Measurements from ENCODE around the gene DCLK2. TPM values are rescaled to one million over a fixed set of nuclear protein-coding genes. Genes with fewer than 3 reads are reported as not detected.

Gene DCLK2
- total RNA-seq, 2 donors from 2014 or later = 0.20 to 0.42 TPM

DNA sequence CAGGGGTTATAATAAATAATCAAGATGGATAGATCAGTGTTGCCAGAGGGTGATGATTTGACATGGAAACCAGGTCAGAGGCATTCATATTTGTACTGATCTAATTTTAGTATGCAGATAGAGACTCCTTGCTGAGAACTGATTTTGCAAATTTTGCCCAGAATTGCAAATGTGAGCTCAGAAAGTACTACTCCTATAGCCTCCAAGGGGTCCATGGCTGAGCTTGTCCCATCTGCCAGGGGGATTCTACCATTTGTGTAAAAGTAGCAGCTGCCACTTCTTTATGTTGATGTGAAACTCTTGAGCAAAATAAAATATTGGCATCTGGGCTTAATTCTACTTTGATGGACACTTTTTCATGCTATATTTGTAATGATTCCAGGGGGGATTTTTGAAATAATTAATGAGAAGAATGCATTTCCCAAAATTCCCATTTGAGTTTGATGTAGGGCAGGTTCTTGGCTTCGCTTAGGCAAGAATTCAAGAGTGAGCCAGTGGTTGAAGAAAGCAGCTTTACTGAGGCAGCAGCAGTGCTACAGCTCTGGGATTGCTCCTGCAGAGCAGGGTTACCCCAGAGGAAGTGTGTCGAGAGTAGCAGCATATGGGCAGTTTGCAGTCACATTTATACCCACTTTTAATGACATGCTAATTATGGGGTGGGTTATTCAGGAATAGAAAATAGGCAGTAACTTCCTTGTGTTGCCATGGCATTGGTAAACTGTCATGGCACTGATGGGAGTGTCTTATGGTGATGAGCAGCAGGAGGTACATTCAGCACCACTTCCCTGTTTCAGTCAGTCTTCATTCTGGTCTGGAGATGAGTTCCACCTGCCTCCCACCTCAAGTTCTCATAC lies 38.7 kb upstream of the DCLK2 start:
- Mint-ChIP-seq H3K4me3 (no peak overlapping the region), H3K36me3 (ENCODE audit: low read depth) (no peaks in the 10 kb centered on the region), H3K27ac (no peak overlapping the region), H3K9me3 (no peaks in the 10 kb centered on the region), H3K27me3 (ENCODE audit: insufficient read depth) (peaks cover 9% of the 10 kb centered on the region), H3K4me1 (no peaks in the 10 kb centered on the region)
- Histone ChIP-seq H3K27ac (ENCODE audit: low read depth, low read length) (no peak overlapping the region), H3K9ac (ENCODE audit: extremely low read depth, low read length, poor library complexity, severe bottlenecking) (no peak overlapping the region), H3K4me3 (ENCODE audit: low read length) (no peak overlapping the region), H3K4me1 (ENCODE audit: control insufficient read depth, insufficient read depth, low read length) (no peaks in the 10 kb centered on the region), H3K27me3 (ENCODE audit: control insufficient read depth, insufficient read depth, low read length, poor library complexity, severe bottlenecking) (no peaks in the 10 kb centered on the region), H3K36me3 (ENCODE audit: control insufficient read depth, insufficient read depth, low read length) (no peaks in the 10 kb centered on the region), H3K9me3 (ENCODE audit: control insufficient read depth, low read length) (no peaks in the 10 kb centered on the region)
- TF ChIP-seq, protein P1, sequence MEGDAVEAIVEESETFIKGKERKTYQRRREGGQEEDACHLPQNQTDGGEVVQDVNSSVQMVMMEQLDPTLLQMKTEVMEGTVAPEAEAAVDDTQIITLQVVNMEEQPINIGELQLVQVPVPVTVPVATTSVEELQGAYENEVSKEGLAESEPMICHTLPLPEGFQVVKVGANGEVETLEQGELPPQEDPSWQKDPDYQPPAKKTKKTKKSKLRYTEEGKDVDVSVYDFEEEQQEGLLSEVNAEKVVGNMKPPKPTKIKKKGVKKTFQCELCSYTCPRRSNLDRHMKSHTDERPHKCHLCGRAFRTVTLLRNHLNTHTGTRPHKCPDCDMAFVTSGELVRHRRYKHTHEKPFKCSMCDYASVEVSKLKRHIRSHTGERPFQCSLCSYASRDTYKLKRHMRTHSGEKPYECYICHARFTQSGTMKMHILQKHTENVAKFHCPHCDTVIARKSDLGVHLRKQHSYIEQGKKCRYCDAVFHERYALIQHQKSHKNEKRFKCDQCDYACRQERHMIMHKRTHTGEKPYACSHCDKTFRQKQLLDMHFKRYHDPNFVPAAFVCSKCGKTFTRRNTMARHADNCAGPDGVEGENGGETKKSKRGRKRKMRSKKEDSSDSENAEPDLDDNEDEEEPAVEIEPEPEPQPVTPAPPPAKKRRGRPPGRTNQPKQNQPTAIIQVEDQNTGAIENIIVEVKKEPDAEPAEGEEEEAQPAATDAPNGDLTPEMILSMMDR (conservative IDR thresholded peaks at IDR 0.05) = no peak
- DNase-seq = no peak
- 80 to 86% methylated on average over 1 to 2 of the region's 2 CpGs for WGBS, 2 experiments (ENCODE audit: insufficient coverage in 1 of 2, insufficient read length in 1 of 2)

DNA sequence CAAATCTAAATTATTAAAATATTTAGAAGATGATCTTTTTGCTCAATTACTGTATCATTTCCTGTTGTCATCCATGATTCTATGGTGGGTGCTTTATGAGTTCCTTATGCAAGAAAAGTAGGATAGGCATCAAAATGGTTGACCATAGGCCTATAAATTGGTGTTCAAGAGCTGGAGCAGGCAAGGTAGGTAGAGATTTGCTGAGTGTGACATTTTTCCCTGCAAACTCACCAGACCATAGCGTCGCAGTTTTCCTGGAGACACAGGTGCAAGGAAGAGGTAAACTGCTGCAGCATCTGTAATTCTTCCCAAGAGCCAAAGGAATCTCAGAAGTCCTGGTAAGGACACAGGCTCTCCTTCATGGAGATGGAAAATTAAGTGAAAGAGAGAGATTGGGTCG lies 33.7 kb upstream of the DCLK2 start:
- Histone ChIP-seq H3K9me3 (ENCODE audit: control insufficient read depth, low read length) (no peaks in the 10 kb centered on the region), H3K27me3 (ENCODE audit: control insufficient read depth, insufficient read depth, low read length, poor library complexity, severe bottlenecking) (no peaks in the 10 kb centered on the region), H3K9ac (ENCODE audit: extremely low read depth, low read length, poor library complexity, severe bottlenecking) (no peak overlapping the region), H3K4me1 (ENCODE audit: control insufficient read depth, insufficient read depth, low read length) (no peaks in the 10 kb centered on the region), H3K36me3 (ENCODE audit: control insufficient read depth, insufficient read depth, low read length) (no peaks in the 10 kb centered on the region), H3K27ac (ENCODE audit: low read depth, low read length) (no peak overlapping the region), H3K4me3 (ENCODE audit: low read length) (no peak overlapping the region)
- no peak overlapping the region for H3K27ac Mint-ChIP-seq
- 97 to 100% methylated on average over 2 of the region's 3 CpGs for WGBS, 2 experiments (ENCODE audit: insufficient coverage in 1 of 2, insufficient read length in 1 of 2)
- TF ChIP-seq, protein P1 (conservative IDR thresholded peaks at IDR 0.05) = no peak
- H3K27me3 Mint-ChIP-seq (ENCODE audit: insufficient read depth) = no peaks in the 10 kb centered on the region
- DNase-seq = no peak
- no peaks in the 10 kb centered on the region for H3K36me3 Mint-ChIP-seq (ENCODE audit: low read depth)
- no peaks in the 10 kb centered on the region for H3K9me3 Mint-ChIP-seq
- peaks cover 17% of the 10 kb centered on the region for H3K4me1 Mint-ChIP-seq
- H3K4me3 Mint-ChIP-seq = no peak overlapping the region

DNA sequence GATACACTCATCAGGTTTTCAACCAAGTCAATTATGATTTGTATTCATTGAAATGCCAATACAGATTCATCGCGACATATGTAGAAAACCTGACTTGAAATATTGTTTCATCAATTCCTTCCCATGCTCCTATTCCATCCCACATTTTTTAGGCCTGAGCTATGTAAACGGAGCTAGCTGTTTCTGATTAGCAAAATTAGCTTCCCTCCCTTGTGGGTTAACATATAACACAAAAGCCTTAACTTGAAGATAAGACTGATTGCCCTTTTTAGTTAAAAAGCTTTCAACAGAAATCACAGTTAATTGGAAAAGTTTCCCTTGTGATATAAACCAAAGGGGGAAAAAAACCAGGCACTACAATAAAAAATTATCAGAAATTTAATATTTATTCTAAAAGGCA lies 32.8 kb upstream of the DCLK2 start:
- no peak overlapping the region for H3K4me3 Mint-ChIP-seq
- no peaks in the 10 kb centered on the region for H3K9me3 Mint-ChIP-seq
- no peaks in the 10 kb centered on the region for H3K9me3 ChIP-seq (ENCODE audit: control insufficient read depth, low read length)
- H3K36me3 ChIP-seq (ENCODE audit: control insufficient read depth, insufficient read depth, low read length) = no peaks in the 10 kb centered on the region
- H3K27me3 ChIP-seq (ENCODE audit: control insufficient read depth, insufficient read depth, low read length, poor library complexity, severe bottlenecking) = no peaks in the 10 kb centered on the region
- peaks cover 17% of the 10 kb centered on the region for H3K4me1 Mint-ChIP-seq
- WGBS, 2 experiments (ENCODE audit: insufficient coverage in 1 of 2, insufficient read length in 1 of 2) = 80 to 90% methylated on average over 3 of the region's 3 CpGs
- TF ChIP-seq, protein P1 (conservative IDR thresholded peaks at IDR 0.05) = no peak
- no peaks in the 10 kb centered on the region for H3K4me1 ChIP-seq (ENCODE audit: control insufficient read depth, insufficient read depth, low read length)
- H3K27ac ChIP-seq (ENCODE audit: low read depth, low read length) = no peak overlapping the region
- no peak overlapping the region for H3K9ac ChIP-seq (ENCODE audit: extremely low read depth, low read length, poor library complexity, severe bottlenecking)
- H3K27ac Mint-ChIP-seq = no peak overlapping the region
- H3K4me3 ChIP-seq (ENCODE audit: low read length) = no peak overlapping the region
- DNase-seq = no peak
- H3K36me3 Mint-ChIP-seq (ENCODE audit: low read depth) = no peaks in the 10 kb centered on the region
- no peaks in the 10 kb centered on the region for H3K27me3 Mint-ChIP-seq (ENCODE audit: insufficient read depth)

Data from endodermal cell (in vitro differentiated cells).